Osteocyte (in vitro differentiated cells): ENCODE results near the gene CCDC28B. TPM values are rescaled to one million over a fixed set of nuclear protein-coding genes. Genes with fewer than 3 reads are reported as not detected.

Source experiments
- DNase-seq: peaks from one replicate; pipeline ENCODE4 v3.0.0; 2021; ENCODE audit warnings: mixed read lengths; ENCODE audit not compliant: unreplicated experiment; ENCODE audit errors: extremely low spot score
- H3K27ac Mint-ChIP-seq: one replicate; pipeline ENCODE4 v1.8.0; 2021; ENCODE audit warnings: mild to moderate bottlenecking, mixed read lengths; ENCODE audit not compliant: unreplicated experiment
- H3K27me3 Mint-ChIP-seq: one replicate; pipeline ENCODE4 v1.8.0; 2021; ENCODE audit warnings: mixed read lengths; ENCODE audit not compliant: unreplicated experiment
- H3K36me3 Mint-ChIP-seq: one replicate; pipeline ENCODE4 v1.8.0; 2021; ENCODE audit warnings: mixed read lengths; ENCODE audit not compliant: unreplicated experiment
- H3K4me1 Mint-ChIP-seq: one replicate; pipeline ENCODE4 v1.8.0; 2021; ENCODE audit warnings: mixed read lengths; ENCODE audit not compliant: unreplicated experiment
- H3K4me3 Mint-ChIP-seq: one replicate; pipeline ENCODE4 v1.8.0; 2021; ENCODE audit warnings: mild to moderate bottlenecking, moderate library complexity, mixed read lengths; ENCODE audit not compliant: unreplicated experiment
- H3K9me3 Mint-ChIP-seq: one replicate; pipeline ENCODE4 v1.8.0; 2021; ENCODE audit warnings: mixed read lengths; ENCODE audit not compliant: unreplicated experiment
- total RNA-seq: library from RNA; stranded (reverse); gene quantifications from 2 replicates; pipeline ENCODE4 v1.2.1, GENCODE V29; 2021
- TF ChIP-seq, protein P1 (sequence below): fragments of 200-600 bp; sonication (generic); IDR thresholded peaks from 2 replicates; pipeline ENCODE4 v1.5.0; 2021; ENCODE audit warnings: antibody characterized with exemption, mild to moderate bottlenecking, moderate library complexity

The CCDC28B gene
- total RNA-seq, 1 donor from 2014 or later = 24.0 TPM

DNA sequence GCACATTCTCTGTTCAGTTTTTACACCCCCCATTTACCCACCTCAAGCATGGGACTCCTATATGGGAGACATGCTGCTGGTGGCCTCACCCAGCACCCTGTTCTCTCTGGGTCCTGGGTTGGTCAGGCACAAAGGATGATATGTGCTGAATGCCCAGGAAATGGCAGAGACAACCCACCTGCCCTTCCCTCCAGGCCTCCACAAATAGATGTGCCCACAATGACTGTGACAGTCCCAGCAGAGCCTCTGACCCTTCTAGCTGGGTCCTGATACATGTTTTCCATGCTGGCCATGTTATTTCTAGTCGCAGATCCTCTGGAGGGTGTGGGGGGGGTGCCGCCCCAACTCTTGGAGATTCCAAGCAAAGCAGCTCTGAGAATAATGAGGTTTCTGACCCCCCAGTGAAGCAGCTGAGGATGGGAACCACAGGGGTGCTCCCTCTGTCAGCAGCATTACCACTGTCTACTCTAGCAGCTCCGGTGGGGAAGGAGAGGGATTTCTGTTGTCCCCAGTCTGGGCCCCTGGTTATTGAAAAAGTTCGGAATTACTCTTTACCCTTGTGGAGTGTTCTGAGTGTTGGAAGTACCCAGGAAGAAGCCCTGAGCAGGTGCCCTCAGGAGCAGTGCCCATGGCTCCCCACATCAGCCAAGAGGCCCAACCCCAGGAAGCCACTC, 1.2 kb upstream of the CCDC28B start:
- peaks cover 33% of the 10 kb centered on the region for H3K4me1 Mint-ChIP-seq
- no peak for DNase-seq
- TF ChIP-seq, protein P1, sequence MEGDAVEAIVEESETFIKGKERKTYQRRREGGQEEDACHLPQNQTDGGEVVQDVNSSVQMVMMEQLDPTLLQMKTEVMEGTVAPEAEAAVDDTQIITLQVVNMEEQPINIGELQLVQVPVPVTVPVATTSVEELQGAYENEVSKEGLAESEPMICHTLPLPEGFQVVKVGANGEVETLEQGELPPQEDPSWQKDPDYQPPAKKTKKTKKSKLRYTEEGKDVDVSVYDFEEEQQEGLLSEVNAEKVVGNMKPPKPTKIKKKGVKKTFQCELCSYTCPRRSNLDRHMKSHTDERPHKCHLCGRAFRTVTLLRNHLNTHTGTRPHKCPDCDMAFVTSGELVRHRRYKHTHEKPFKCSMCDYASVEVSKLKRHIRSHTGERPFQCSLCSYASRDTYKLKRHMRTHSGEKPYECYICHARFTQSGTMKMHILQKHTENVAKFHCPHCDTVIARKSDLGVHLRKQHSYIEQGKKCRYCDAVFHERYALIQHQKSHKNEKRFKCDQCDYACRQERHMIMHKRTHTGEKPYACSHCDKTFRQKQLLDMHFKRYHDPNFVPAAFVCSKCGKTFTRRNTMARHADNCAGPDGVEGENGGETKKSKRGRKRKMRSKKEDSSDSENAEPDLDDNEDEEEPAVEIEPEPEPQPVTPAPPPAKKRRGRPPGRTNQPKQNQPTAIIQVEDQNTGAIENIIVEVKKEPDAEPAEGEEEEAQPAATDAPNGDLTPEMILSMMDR = no peak
- H3K9me3 Mint-ChIP-seq = no peaks in the 10 kb centered on the region
- H3K27ac Mint-ChIP-seq = peak overlapping the region; percentile 96
- H3K27me3 Mint-ChIP-seq = no peaks in the 10 kb centered on the region
- H3K4me3 Mint-ChIP-seq = peak overlapping the region; percentile 18
- H3K36me3 Mint-ChIP-seq = peaks cover 14% of the 10 kb centered on the region

DNA sequence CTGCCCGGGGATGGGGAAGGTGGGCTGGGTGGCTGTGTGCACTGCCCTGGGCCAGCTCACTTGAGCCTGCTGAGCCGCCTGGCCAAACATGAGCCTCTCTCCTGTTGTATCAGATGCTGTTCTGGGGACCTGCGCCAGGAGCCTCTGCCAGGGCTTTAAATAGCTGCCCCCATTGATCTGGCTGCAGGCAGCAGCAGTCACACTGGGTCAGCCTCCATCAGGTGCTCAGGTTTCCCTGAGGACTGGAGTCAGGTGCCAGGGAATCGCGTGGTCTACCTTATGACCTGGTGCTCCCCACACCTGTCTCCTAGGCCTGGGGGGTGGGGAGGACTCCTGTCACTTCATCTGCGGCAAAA, 700 bp upstream of the CCDC28B start:
- TF ChIP-seq, protein P1 = no peak
- H3K36me3 Mint-ChIP-seq = peaks cover 10% of the 10 kb centered on the region
- H3K27me3 Mint-ChIP-seq = no peaks in the 10 kb centered on the region
- H3K27ac Mint-ChIP-seq = peak overlapping the region; percentile 96
- DNase-seq = no peak
- H3K4me3 Mint-ChIP-seq = peak overlapping the region; percentile 88
- peaks cover 33% of the 10 kb centered on the region for H3K4me1 Mint-ChIP-seq
- H3K9me3 Mint-ChIP-seq = no peaks in the 10 kb centered on the region

DNA sequence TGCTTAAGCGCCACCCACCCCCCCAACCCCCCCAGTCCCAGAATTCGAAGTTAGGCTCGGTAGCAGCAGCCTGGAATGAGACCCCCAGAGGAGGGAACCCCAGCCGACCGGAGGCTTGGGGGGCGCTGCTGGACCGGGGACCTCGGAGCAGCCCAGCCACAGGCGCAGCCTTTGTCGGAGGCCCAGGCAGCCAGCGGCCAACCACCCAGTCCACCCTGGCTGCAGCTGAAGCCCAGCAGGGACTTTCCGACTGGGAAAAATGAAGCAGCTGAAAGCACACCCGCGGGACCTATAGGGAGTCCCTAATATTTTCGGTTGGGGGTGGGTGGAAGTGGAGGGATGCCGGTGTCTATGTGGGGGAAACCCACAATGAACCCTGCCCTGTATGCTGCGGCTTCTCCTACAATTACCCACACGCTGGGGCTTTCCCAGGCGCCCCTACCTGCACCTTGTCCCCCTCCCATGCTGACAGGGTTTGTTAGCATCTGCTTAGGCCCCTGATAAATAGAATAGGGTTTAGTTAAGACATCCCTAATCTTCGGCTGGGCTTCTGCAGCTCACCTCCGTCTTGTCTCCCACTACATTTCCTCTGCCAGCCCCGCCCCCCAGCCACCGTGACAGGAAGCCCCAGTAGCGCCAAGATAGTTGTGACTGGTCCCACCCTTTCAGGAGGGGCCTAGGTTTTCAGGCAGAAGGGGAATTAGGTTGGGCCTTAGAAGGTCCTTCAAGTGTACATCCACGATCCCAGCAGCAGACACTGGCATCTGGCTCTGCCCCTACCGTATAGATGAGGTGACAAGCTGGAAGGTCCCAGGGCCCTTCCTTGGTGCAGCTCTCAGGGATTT, 838 bp downstream of the CCDC28B start:
- Mint-ChIP-seq H3K36me3 (peaks cover 4% of the 10 kb centered on the region), H3K27me3 (no peaks in the 10 kb centered on the region), H3K4me1 (peaks cover 43% of the 10 kb centered on the region), H3K27ac (peak overlapping the region; percentile 96), H3K4me3 (peak overlapping the region; percentile 88), H3K9me3 (no peaks in the 10 kb centered on the region)
- TF ChIP-seq, protein P1 = peak; percentile 20
- no peak for DNase-seq

DNA sequence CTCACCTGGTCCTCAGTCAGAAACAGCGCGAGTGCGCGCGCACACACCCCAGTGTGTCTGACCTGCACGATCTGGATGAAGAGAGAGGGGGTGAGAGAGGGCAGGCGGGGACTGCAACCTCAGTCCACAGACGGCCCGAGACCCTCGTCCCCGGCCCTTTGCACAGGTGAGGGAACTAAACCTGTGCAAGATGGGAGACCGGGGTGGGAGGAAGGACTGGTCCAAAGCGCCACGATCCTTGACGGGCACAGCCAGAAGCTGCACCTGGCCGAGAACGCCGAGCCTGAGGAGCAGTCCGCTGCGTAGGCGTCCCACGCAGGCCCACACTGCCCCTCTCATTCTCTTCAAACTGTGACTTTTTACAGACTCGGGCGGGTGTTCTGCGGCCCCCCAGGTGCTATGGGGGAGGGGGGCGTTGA, 4.6 kb downstream of the CCDC28B start:
- H3K4me3 Mint-ChIP-seq = peak overlapping the region; percentile 85
- H3K4me1 Mint-ChIP-seq = peaks cover 26% of the 10 kb centered on the region
- DNase-seq = no peak
- no peaks in the 10 kb centered on the region for H3K36me3 Mint-ChIP-seq
- H3K9me3 Mint-ChIP-seq = no peaks in the 10 kb centered on the region
- peak overlapping the region; percentile 84 for H3K27ac Mint-ChIP-seq
- no peaks in the 10 kb centered on the region for H3K27me3 Mint-ChIP-seq
- TF ChIP-seq, protein P1 = no peak
